ENCODE data around the gene ZNF25.
"Not testable (repeated sequence)": the region's sequence is repeated elsewhere in the genome, so short reads cannot be mapped to it uniquely, and the experiment has no call there.

Gene ZNF25

GRCh38 chr10:37947526-37947925 is 28.9 kb downstream of the ZNF25 start:
- DNase-seq (ENCODE audit: low read depth in 2 of 2): no peak

DNA sequence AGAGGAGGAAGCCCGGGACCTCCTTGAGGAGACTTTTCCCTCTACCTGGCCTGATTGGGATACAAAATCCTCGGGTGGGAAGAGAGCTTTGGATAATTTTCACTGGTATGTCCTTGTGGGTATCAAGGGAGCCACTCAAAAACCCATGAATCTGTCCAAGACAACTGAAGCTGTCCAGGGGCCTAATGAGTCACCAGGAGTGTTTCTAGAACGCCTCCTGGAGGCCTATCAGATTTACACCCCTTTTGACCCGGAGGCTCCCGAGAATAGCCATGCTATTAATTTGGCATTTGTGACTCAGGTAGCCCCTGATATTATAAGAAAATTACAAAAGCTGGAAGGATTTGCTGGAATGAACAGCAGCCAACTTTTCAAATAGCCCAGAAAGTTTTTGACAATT is 38.6 kb downstream of the ZNF25 start:
- DNase-seq (ENCODE audit: low read depth in 2 of 2): no peak

DNA sequence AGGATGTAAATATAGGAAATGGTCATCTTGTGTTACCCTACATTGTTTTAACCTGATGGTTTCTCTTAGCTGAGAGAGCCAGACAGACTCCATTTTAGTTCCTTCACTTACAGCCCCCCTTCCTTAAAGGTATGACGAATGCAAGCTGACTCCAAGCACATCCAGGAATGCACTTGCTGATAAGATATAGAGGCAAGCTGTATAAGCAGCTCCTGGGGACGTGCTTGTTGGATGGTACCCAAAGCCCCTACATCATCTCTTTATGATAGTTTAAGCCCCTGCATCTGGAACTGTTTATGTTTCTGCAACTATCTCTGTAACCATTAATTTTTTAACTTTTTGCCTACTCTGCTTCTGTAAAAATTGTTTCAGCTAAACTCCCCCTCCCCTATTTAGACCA is 41.7 kb downstream of the ZNF25 start:
- DNase-seq (ENCODE audit: low read depth in 2 of 2): no peak

GRCh38 chr10:37930423-37930822 is 46.0 kb downstream of the ZNF25 start:
- no peak for DNase-seq (ENCODE audit: low read depth in 2 of 2)

- not testable (repeated sequence) for DNase-seq (ENCODE audit: low read depth in 2 of 2)
These were observed 68.3 kb downstream of the ZNF25 start for GRCh38 chr10:37908165-37908564.

GRCh38 chr10:37906382-37906781 is 70.1 kb downstream of the ZNF25 start:
- DNase-seq (ENCODE audit: low read depth in 2 of 2): no peak

Measured in stimulated activated CD8-positive, alpha-beta memory T cell treated with anti-CD3 and anti-CD28 coated beads, Interleukin-7, amount 100 ng/mL, for 4 hours (primary cell).